ENCODE measurements around the gene TRAF6. TPM values are rescaled to one million over a fixed set of nuclear protein-coding genes. Genes with fewer than 3 reads are reported as not detected.
A peak's percentile ranks its signal among the peaks of the same experiment; 100 is the strongest.
"Not testable (repeated sequence)": the region's sequence is repeated elsewhere in the genome, so short reads cannot be mapped to it uniquely, and the experiment has no call there.

Gene TRAF6, protein sequence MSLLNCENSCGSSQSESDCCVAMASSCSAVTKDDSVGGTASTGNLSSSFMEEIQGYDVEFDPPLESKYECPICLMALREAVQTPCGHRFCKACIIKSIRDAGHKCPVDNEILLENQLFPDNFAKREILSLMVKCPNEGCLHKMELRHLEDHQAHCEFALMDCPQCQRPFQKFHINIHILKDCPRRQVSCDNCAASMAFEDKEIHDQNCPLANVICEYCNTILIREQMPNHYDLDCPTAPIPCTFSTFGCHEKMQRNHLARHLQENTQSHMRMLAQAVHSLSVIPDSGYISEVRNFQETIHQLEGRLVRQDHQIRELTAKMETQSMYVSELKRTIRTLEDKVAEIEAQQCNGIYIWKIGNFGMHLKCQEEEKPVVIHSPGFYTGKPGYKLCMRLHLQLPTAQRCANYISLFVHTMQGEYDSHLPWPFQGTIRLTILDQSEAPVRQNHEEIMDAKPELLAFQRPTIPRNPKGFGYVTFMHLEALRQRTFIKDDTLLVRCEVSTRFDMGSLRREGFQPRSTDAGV
- 6.0 TPM for polyA plus RNA-seq (2013, experiment 1 of 2)
- polyA plus RNA-seq (2013, experiment 2 of 2), result 5.9 TPM

DNA sequence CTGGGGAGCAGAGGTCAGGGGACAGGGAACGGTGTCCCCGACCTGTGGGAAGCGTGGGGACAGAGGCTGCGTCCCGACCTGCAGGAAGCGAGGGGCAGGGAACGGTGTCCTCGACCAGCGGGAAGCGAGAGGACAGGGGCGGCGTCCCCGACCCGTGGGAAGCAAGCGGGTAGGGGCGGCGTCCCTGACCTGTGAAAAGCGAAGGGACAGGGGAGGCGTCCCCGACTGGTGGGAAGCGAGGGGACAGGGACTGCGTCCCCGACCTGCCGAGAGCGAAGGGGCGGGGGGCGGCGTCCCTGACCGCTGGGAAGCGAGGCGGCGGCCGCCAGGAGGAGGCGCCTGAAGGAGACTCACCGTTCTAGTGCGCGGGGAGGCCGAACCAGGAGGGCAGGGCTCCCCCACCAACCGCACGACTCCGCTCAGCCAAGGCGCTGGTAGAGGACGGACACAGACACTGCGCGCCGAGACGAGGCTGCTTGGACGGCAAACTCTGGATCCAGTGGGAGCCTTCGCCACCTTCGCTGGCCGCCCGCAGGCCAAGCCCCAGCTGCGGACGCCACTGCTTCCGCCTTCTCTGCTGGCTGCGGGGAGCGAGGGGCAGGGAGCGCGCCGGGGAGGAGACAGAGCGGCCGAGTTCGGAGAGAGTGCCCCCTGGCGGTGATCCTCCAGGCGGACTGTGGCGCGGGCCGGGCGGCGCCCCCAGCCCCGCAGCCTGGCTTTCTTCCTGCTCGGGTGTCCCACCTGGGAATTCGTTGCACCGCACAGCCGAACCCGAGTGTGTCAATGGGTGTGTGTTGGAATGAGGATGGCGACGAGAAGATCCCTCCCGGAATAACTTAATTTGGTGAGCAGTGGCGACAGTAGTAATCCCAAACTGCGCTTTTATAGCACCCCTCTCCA, at the start of gene TRAF6:
Gene TRAF6, minus strand, starts transcription at position 579 of the 900 bp plus-strand sequence. CDS start 8,757 bp downstream, outside the sequence.
- no peaks in the 10 kb centered on the region for H3K79me2 ChIP-seq (ENCODE audit: control insufficient read depth, insufficient read depth, low read length)
- peak; percentile 91 for DNase-seq
- peak within 1 kb of the TSS; percentile 58 for H4K8ac ChIP-seq (ENCODE audit: low read depth, low read length)
- no peaks in the 10 kb centered on the region for H3K36me3 ChIP-seq (ENCODE audit: control insufficient read depth, insufficient read depth, low read length)
- peak within 1 kb of the TSS; percentile 56 for H3K23ac ChIP-seq (ENCODE audit: low read length)
- H3K4me2 ChIP-seq (ENCODE audit: low read length), result peak within 1 kb of the TSS; percentile 56
- peak within 1 kb of the TSS; percentile 15 for H3K27ac ChIP-seq (ENCODE audit: low read depth, low read length)
- H3K56ac ChIP-seq (ENCODE audit: low read length), result peak within 1 kb of the TSS; percentile 100
- H2BK15ac ChIP-seq (replicated peaks; ENCODE audit: low read depth), result no peak within 1 kb of the TSS
- H3K9ac ChIP-seq (ENCODE audit: low read length), result peak within 1 kb of the TSS; percentile 97
- H4K5ac ChIP-seq (ENCODE audit: low read length), result no peak within 1 kb of the TSS
- no peak within 1 kb of the TSS for H2AK5ac ChIP-seq (ENCODE audit: low read length)
- H2BK5ac ChIP-seq (ENCODE audit: low read length), result peak within 1 kb of the TSS; percentile 91
- no peak within 1 kb of the TSS for H3K4ac ChIP-seq (ENCODE audit: low read depth, low read length)
- H2BK120ac ChIP-seq (ENCODE audit: low read depth, low read length), result no peak within 1 kb of the TSS
- H3K4me1 ChIP-seq (ENCODE audit: control insufficient read depth, low read depth, low read length), result no peaks in the 10 kb centered on the region
- no CpG with 5 or more reads among the region's 81 CpGs for WGBS (ENCODE audit: extremely low coverage, insufficient coverage, low lambda C conversion rate)
- H3K18ac ChIP-seq (ENCODE audit: low read length), result peak within 1 kb of the TSS; percentile 19
- peak within 1 kb of the TSS; percentile 87 for H3K4me3 ChIP-seq (ENCODE audit: low read length)
- no peaks in the 10 kb centered on the region for H3K27me3 ChIP-seq (ENCODE audit: insufficient read depth, low read length, poor library complexity)
- H3K79me1 ChIP-seq (ENCODE audit: low read length), result no peaks in the 10 kb centered on the region

GRCh38 chr11:36558571-36559413, 48.7 kb upstream of the TRAF6 start:
- no peak overlapping the region for H2BK5ac ChIP-seq (ENCODE audit: low read length)
- no peak overlapping the region for H3K4ac ChIP-seq (ENCODE audit: low read depth, low read length)
- no peak overlapping the region for H3K4me2 ChIP-seq (ENCODE audit: low read length)
- no peak overlapping the region for H2AK5ac ChIP-seq (ENCODE audit: low read length)
- no peak overlapping the region for H3K4me3 ChIP-seq (ENCODE audit: low read length)
- DNase-seq, result no peak
- no peaks in the 10 kb centered on the region for H3K27me3 ChIP-seq (ENCODE audit: insufficient read depth, low read length, poor library complexity)
- no peaks in the 10 kb centered on the region for H3K36me3 ChIP-seq (ENCODE audit: control insufficient read depth, insufficient read depth, low read length)
- H3K27ac ChIP-seq (ENCODE audit: low read depth, low read length), result no peak overlapping the region
- no peaks in the 10 kb centered on the region for H3K79me2 ChIP-seq (ENCODE audit: control insufficient read depth, insufficient read depth, low read length)
- WGBS (ENCODE audit: extremely low coverage, insufficient coverage, low lambda C conversion rate), result no CpG with 5 or more reads among the region's 4 CpGs
- H3K23ac ChIP-seq (ENCODE audit: low read length), result no peak overlapping the region
- H3K9ac ChIP-seq (ENCODE audit: low read length), result no peak overlapping the region
- no peaks in the 10 kb centered on the region for H3K79me1 ChIP-seq (ENCODE audit: low read length)
- no peak overlapping the region for H3K18ac ChIP-seq (ENCODE audit: low read length)
- no peak overlapping the region for H2BK120ac ChIP-seq (ENCODE audit: low read depth, low read length)
- H4K5ac ChIP-seq (ENCODE audit: low read length), result no peak overlapping the region
- no peaks in the 10 kb centered on the region for H3K4me1 ChIP-seq (ENCODE audit: control insufficient read depth, low read depth, low read length)
- H3K56ac ChIP-seq (ENCODE audit: low read length), result no peak overlapping the region
- H2BK15ac ChIP-seq (replicated peaks; ENCODE audit: low read depth), result no peak overlapping the region
- H4K8ac ChIP-seq (ENCODE audit: low read depth, low read length), result no peak overlapping the region

- Histone ChIP-seq H3K56ac (ENCODE audit: low read length) (no peak overlapping the region), H2BK15ac (replicated peaks; ENCODE audit: low read depth) (no peak overlapping the region), H3K23ac (ENCODE audit: low read length) (no peak overlapping the region), H3K18ac (ENCODE audit: low read length) (no peak overlapping the region), H3K79me1 (ENCODE audit: low read length) (no peaks in the 10 kb centered on the region), H3K4me3 (ENCODE audit: low read length) (no peak overlapping the region), H3K4me2 (ENCODE audit: low read length) (no peak overlapping the region), H3K4me1 (ENCODE audit: control insufficient read depth, low read depth, low read length) (no peaks in the 10 kb centered on the region), H2BK5ac (ENCODE audit: low read length) (no peak overlapping the region), H3K79me2 (ENCODE audit: control insufficient read depth, insufficient read depth, low read length) (no peaks in the 10 kb centered on the region), H4K8ac (ENCODE audit: low read depth, low read length) (no peak overlapping the region), H3K4ac (ENCODE audit: low read depth, low read length) (no peak overlapping the region), H3K27ac (ENCODE audit: low read depth, low read length) (no peak overlapping the region), H4K5ac (ENCODE audit: low read length) (no peak overlapping the region), H3K36me3 (ENCODE audit: control insufficient read depth, insufficient read depth, low read length) (no peaks in the 10 kb centered on the region), H2BK120ac (ENCODE audit: low read depth, low read length) (no peak overlapping the region), H3K9ac (ENCODE audit: low read length) (no peak overlapping the region), H3K27me3 (ENCODE audit: insufficient read depth, low read length, poor library complexity) (no peaks in the 10 kb centered on the region), H2AK5ac (ENCODE audit: low read length) (no peak overlapping the region)
- no peak for DNase-seq
Observed at GRCh38 chr11:36557991-36558390, 47.9 kb upstream of the TRAF6 start.

DNA sequence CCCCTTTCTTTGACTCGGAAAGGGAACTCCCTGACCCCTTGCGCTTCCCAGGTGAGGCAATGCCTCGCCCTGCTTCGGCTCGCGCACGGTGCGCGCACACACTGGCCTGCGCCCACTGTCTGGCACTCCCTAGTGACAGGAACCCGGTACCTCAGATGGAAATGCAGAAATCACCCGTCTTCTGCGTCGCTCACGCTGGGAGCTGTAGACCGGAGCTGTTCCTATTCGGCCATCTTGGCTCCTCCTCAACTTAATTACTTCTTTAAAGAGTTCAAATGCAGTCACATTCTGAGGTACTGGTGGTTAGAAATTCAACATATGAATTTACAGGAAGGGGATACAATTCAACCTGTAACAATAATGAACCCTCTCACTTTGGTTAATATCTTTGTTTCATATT, 47.3 kb upstream of the TRAF6 start:
- no CpG with 5 or more reads among the region's 17 CpGs for WGBS (ENCODE audit: extremely low coverage, insufficient coverage, low lambda C conversion rate)
- not testable (repeated sequence) for H3K4ac ChIP-seq (ENCODE audit: low read depth, low read length); DNase-seq; H3K23ac ChIP-seq (ENCODE audit: low read length); H3K79me1 ChIP-seq (ENCODE audit: low read length); H4K5ac ChIP-seq (ENCODE audit: low read length); H3K36me3 ChIP-seq (ENCODE audit: control insufficient read depth, insufficient read depth, low read length); H2BK15ac ChIP-seq (replicated peaks; ENCODE audit: low read depth); H3K4me1 ChIP-seq (ENCODE audit: control insufficient read depth, low read depth, low read length); H2BK120ac ChIP-seq (ENCODE audit: low read depth, low read length); H3K4me2 ChIP-seq (ENCODE audit: low read length); H3K27me3 ChIP-seq (ENCODE audit: insufficient read depth, low read length, poor library complexity); H3K79me2 ChIP-seq (ENCODE audit: control insufficient read depth, insufficient read depth, low read length); H2BK5ac ChIP-seq (ENCODE audit: low read length); H3K56ac ChIP-seq (ENCODE audit: low read length); H3K27ac ChIP-seq (ENCODE audit: low read depth, low read length); H3K18ac ChIP-seq (ENCODE audit: low read length); H2AK5ac ChIP-seq (ENCODE audit: low read length); H3K9ac ChIP-seq (ENCODE audit: low read length); H4K8ac ChIP-seq (ENCODE audit: low read depth, low read length); H3K4me3 ChIP-seq (ENCODE audit: low read length)

DNA sequence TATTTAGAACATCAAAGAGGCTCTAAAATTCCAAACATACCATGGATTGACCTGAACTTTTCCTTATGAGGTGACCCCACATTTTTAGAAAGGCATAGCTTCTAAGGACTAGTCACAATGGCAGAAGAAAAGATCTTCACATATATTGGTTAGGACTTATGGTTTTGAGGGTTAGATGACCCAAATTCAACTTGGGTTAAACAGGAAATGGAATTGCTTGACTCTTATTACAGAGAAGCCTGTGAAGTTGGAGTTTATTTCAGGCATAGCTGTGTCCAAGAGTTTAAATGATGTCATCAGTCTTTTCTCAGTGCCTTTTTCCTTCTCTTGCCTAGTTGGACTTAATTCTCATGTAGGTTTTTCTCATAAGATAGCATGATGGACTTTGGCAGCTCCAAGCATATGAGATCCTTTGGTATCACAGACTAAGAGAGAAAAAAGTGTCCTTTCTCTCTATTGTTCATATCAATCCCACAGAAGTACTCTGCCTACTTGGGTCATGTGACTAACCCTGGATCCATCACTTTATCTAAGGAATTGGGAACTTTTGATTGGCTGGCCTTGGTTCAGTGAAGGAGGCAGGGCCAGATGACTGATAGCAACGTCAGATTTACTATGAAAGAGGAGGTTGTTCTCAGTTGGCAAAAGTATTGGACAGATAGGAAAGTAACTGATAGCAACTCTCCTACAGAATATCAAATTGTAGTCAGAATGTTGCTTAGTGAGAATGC, 40.5 kb upstream of the TRAF6 start:
- Histone ChIP-seq H3K27ac (ENCODE audit: low read depth, low read length) (no peak overlapping the region), H3K79me1 (ENCODE audit: low read length) (no peaks in the 10 kb centered on the region), H3K79me2 (ENCODE audit: control insufficient read depth, insufficient read depth, low read length) (no peaks in the 10 kb centered on the region), H3K36me3 (ENCODE audit: control insufficient read depth, insufficient read depth, low read length) (no peaks in the 10 kb centered on the region), H2BK5ac (ENCODE audit: low read length) (no peak overlapping the region), H4K5ac (ENCODE audit: low read length) (no peak overlapping the region), H4K8ac (ENCODE audit: low read depth, low read length) (no peak overlapping the region), H3K9ac (ENCODE audit: low read length) (no peak overlapping the region), H3K56ac (ENCODE audit: low read length) (no peak overlapping the region), H3K4me2 (ENCODE audit: low read length) (no peak overlapping the region), H2AK5ac (ENCODE audit: low read length) (no peak overlapping the region), H2BK120ac (ENCODE audit: low read depth, low read length) (no peak overlapping the region), H3K18ac (ENCODE audit: low read length) (no peak overlapping the region), H3K4ac (ENCODE audit: low read depth, low read length) (no peak overlapping the region), H2BK15ac (replicated peaks; ENCODE audit: low read depth) (no peak overlapping the region), H3K23ac (ENCODE audit: low read length) (no peak overlapping the region), H3K27me3 (ENCODE audit: insufficient read depth, low read length, poor library complexity) (no peaks in the 10 kb centered on the region), H3K4me3 (ENCODE audit: low read length) (no peak overlapping the region), H3K4me1 (ENCODE audit: control insufficient read depth, low read depth, low read length) (no peaks in the 10 kb centered on the region)
- WGBS (ENCODE audit: extremely low coverage, insufficient coverage, low lambda C conversion rate), result no CpG with 5 or more reads among the region's 1 CpG
- no peak for DNase-seq
